GM19372 (cell line): ENCODE data around the gene NXN.
"Not testable (repeated sequence)": the region's sequence is repeated elsewhere in the genome, so short reads cannot be mapped to it uniquely, and the experiment has no call there.

Experiments
- ATAC-seq: cut with Tn5 transposase; IDR thresholded peaks from one replicate; pipeline ENCODE4 v1.9.1; 2021; ENCODE audit warnings: mild to moderate bottlenecking, low read depth, moderate library complexity; ENCODE audit not compliant: unreplicated experiment

NXN gene

DNA sequence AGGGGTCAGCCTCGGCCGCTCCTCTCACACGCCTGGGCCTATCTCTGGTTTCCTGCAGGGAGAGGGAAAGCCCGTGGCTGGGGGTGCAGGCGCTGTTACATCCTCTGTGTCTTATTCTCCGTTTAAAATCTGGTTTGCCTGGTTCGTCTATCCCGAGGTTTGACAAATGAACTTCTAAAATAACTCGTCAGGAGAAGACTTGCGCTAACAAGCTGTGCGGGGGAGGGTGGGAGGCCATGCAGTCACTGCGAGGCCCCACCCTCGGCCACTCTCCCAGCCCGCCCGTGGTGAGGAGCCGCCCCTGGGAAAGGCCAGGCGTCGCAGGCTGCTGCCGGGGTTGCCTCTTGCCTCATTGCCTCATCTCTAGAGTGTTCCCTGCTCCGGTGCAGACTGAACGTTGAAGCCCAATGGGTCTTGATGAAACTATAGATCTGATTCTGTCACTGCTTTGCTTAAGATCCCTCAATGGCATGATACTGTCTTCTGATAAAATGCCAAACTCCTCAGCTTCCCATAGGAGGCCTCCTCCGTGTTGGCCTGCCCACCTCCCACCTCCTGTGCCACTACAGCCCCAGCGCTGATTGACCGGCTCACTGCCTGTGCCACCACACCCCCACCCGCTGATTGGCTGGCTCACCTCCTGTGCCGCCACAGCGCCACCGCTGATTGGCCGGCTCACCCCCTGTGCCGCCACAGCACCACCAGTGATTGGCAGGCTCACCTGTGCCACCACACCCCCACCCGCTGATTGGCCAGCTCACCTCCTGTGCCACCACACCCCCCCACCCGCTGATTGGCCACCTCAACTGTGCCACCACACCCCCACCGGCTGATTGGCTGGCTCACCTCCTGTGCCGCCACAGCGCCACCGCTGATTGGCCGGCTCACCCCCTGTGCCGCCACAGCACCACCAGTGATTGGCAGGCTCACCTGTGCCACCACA lies 189.4 kb downstream of the NXN start:
- ATAC-seq: not testable (repeated sequence)

DNA sequence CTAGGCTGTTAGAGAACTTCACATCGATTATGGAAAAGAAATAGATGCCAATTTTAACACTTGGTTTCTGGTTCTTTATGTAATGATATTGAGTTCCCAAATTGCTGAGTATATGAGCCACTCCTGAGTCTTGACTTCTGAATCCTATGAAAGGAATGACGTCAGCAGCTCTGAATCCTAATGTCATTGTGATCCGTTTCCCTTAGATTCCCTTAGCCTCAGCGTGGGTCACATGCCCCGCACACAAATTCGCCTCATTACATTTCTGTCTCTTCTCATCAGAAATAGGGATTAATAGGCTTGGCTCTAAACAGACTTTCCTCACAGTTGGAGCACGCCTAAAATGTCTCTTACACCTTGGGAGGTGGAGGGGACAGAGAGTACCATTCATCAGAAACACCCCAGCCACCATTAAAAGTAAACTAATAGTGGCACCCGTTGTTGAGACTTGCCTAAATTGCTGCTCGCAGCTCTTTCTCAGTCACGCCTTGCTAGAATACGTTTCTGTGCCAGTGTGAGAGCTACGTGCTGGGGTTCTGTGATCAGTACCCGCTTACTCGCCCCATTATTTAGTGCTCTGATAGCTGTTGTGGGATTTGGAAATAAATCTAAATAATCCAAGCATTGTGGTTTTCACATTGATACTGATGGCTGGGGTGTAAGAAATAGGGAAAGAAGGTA lies 190.3 kb downstream of the NXN start:
- no peak for ATAC-seq

DNA sequence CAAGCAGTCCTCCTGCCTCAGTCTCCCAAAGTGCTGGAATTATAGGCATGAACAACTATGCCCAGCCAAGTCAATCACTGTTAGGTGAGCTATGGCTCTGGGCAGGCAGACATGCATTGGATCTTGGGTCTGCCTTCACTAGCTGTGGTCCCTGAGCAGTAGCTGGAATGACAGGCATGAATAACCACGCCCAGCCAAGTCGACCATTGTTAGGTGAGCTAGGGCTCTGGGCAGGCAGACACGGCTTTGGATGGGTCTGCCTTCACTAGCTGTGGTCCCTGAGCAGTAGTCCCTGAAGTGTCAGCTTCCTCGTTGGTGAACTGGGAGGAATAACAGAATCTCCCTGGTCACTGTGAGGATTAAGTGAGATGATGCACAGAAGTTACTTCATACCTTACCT lies 191.0 kb downstream of the NXN start:
- no peak for ATAC-seq

DNA sequence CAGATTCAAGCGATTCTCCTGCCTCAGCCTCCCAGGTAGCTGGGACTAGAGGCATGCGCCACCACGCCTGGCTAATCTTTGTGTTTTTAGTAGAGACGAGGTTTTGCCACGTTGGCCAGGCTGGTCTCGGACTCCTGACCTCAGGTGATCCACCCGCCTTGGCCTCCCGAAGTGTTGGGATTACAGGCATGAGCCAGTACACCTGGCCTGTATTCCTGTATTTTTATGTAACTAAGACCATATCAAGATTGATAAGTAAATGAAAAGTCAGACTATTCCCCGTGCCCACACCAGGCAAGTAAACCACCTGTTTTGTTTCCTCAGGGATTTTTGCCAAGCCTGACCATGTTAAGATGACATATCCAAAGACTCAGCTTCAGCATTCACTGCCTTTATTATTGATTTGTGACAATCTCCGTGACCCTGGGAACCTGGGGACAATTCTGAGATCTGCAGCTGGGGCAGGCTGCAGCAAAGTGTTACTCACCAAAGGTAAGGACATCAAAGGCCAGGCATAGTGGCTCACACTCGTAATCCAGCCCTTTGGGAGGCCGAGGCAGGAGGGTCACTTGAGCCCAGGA lies 191.8 kb downstream of the NXN start:
- ATAC-seq: no peak

DNA sequence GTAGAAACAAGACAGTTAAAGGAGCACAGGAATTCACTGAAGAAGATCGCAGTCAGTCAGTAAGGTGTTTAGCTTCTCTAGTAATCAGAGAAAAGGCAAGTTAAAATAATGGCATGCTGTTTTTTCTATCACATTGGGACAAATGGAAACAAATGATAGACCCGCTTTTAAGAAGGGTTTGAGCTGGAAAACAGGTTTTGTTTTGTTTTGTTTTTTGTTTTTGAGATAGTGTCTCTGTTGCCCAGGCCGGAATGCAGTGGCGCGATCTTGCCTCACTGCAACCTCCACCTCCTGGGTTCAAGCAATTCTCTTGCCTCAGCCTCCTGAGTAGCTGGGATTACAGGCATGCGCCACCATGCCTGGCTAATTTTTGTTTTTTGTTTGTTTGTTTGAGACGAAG lies 193.7 kb downstream of the NXN start:
- ATAC-seq: not testable (repeated sequence)

DNA sequence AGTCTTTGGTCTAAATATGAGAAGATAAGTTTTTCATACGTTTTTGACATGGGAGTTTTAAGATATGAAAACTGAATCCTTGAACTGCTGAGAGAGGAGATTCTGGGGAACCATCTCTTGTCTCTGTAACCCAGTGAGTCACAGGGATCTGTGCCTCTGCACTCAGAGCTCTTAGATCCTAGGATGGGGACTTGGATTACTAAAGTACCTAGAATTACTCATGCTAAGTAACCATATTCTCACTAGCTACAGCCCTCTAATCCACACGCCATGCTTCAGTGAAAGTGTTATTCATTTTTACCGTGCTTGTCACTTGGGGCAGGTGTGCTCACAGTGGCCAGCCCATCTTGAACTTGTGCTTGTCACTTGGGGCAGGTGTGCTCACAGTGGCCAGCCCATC lies 195.4 kb downstream of the NXN start:
- no peak for ATAC-seq

DNA sequence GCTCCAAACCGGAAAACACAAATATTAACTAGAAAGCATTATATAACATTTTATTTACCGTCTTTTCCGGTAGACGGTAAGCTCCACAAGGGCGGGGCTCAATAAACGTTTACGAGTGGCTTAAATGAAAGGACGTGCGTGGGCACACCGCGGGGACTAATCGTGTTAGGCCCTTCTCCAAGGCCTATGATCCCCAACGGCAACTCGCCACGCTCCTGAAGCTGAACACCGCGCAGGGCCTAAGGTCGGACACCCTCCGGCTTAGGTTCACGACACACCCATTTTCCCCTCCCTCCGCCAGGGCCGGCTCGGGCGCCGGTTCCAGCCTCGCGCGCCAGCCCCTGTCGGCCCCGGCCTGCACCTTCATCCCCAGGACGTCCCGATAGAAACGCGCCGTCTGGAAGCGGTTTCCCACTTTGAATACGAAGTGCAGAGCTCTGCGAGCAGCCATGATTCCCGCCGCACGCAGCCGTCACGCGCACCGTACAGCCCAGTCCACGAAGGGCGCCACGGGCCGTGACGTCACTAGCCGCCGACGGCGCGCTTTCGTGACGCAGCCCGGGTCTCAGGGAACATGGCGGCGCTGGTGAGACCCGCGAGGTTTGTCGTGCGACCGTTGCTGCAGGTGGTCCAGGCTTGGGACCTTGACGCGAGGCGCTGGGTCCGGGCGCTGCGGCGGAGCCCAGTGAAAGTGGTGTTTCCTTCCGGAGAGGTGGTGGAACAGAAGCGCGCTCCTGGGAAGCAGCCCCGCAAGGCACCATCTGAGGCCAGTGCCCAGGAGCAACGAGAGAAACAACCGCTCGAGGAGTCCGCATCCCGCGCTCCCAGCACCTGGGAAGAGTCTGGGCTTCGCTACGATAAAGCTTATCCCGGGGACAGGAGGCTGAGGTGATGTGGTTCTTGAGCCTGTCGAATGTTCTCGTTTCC lies 197.5 kb downstream of the NXN start, which contains the start of the genes GLOD4 and MRM3:
Gene GLOD4, minus strand, starts transcription at position 476 of the 927 bp plus-strand sequence. Its CDS starts 25 bp downstream, at position 451.
Gene MRM3, plus strand, starts transcription at position 549 of the 927 bp plus-strand sequence. Its CDS starts 26 bp downstream, at position 575.
- ATAC-seq: peak; percentile 94

DNA sequence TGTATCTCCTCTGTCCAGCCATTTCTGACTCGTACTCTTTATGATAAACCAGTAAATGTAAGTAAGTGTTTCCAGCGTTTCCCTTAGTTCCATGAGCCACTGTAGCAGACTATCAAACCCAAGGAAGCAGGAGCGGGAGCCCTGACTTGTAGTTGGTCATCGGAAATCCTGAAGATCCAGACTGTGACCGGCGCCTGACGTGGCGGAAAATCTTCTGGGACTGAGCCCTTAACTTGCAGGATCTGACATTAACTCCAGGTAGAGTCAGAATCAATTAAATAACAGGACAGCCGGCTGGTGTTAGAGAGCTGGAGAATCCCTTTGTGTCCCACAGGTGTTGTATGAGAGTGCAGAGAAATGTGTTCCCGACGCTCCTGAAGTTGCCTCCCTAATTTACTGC lies 201.5 kb downstream of the NXN start:
- no peak for ATAC-seq

DNA sequence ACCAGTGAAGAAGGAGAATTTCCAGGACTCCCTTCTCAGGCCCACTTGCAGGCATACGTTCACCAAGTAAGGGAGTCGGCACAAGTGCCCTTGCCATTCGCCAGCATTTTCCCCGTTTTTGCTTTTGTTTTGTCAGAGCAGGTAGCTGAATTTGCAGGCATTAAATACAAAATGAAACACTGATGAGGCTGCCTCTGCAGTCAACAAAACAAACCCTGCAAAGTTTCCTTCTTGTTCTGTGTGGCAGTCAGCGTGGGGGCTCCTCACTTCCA lies 205.3 kb downstream of the NXN start:
- no peak for ATAC-seq

DNA sequence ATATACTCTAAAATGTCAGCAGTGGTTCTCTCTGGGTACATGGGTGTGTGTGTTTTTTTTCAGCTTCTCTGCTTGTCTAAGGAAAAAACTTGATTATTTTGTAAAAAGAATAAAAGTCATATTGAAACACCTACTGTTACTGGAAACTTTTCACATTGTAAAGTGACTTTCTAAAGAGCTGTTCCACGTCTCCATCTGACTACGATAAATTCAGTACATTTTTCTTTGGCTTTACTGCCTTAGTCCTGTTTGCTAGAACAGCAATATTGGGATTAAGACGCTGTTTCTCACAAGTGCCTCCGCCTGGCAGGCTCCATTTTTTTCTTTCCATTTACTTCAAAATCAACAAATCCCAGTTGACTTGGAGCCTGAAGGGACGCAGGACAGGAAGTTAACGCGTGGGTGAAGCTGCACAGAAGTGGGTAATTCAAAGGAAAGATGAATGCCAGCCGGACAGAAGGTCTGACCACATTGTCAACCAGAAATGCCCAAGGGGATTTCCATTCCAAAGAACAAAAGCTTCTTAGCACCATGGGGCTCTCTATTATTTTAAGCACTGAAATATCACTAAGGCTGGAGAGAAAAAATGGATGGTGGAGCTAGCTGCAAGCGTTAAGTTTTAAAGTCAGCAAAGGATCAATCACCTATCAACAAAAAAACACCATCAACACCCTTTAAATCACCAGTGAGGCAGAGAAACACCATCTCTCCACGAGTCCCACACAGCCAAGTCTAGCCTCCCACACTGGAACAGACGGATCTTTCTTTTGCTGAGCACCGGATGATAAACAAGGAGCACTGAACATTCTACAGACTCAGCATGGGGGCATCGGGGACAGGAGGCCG lies 205.9 kb downstream of the NXN start:
- no peak for ATAC-seq

DNA sequence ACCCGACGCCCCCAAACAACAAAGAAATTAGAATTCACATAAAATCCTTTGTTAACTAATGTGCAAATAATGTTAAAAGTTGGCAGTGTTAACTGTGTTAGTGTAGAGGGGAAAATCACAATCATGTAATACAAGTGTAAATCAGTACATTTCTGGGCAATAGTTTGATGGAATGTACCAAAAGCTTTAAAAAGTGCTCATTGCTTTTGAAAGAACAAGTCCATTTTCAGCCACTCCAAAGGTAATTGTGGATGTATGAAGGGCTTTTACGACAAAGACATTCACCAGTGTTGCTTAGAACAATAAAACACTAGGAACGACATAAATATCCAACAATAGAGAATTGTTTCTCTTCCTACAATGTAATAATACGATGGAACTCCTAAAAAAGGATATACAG lies 206.6 kb downstream of the NXN start:
- no peak for ATAC-seq

DNA sequence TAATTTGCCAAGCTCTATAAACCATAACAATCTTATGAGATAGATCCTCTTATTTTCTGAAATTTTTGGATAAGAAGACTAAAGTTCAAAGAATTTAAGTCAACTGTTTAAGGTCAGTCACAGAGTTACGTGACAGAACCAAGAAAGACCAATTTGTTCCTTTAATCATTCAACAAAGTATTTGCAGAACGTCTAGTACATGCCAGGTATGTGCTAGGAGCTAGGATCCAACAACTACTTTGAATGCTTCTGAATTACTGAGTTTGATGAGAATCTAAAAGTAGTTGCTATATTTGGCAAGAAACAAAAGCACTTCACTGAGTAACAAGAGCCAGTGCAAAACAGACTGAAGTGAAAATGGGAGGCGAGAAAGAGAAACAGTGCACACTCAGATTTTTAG lies 212.5 kb downstream of the NXN start:
- no peak for ATAC-seq

DNA sequence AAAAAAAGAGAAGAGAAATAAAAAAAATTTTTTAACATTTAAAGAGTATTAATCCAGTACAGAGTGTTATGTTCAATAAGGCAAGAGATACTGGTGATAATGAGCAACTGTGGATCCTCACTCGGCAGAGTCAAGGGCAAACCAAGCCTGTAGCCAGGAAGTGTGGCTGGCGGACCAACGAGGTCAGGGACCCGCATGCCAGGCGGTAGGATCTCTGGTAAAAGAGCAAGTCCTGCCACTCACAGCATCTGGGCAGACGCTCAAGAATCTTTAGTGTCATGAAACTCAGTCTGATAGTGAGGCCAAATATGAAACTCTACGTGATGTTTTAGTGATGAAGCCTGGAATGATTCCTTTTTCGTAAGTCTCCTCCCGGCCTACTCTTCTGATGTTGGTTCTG lies 219.2 kb downstream of the NXN start:
- no peak for ATAC-seq

DNA sequence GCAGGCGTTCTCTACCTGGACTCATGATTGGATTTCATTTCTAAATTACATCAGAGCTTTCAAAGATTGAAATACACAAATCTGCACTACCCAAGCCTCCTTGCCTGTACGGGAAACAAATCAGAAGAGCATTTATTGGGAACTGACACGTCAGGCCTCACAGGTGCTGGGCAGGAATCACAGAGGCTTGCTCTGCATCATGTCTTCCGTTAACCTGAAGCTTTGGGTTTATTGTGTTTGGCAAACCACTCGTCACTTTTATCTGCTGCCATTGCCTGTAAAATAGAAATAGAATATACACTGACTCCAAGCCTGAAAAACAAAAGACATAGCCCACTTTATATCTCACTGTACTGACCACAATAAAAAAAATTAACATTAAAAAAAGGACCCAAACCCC lies 219.6 kb downstream of the NXN start:
- no peak for ATAC-seq

DNA sequence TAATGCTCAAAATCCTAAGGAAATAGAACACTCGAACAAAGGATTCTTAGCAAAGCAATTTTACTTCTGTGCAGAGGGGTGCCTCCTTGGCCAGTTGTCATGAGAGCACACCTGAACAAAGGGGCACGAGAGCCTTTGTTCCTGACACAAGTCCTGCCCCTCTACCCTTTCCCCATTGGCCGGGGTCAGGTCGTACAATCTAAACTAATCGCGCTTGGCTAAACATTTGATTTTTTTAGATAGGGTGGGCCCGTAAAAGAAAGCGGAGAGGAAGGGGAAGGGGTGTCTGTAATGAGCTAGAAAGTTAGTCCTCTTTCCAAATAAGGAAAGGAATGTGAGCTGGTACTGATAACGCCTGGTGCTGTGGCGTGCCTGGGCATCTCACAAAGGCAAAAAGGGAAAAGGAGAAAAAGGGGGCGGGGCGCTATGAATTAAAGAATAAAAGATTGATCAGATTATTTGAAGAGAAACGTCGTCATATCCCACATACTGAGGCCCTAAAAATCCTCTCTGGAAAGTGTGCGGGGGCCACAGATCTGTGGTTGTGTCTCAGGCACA lies 223.5 kb downstream of the NXN start:
- not testable (repeated sequence) for ATAC-seq

DNA sequence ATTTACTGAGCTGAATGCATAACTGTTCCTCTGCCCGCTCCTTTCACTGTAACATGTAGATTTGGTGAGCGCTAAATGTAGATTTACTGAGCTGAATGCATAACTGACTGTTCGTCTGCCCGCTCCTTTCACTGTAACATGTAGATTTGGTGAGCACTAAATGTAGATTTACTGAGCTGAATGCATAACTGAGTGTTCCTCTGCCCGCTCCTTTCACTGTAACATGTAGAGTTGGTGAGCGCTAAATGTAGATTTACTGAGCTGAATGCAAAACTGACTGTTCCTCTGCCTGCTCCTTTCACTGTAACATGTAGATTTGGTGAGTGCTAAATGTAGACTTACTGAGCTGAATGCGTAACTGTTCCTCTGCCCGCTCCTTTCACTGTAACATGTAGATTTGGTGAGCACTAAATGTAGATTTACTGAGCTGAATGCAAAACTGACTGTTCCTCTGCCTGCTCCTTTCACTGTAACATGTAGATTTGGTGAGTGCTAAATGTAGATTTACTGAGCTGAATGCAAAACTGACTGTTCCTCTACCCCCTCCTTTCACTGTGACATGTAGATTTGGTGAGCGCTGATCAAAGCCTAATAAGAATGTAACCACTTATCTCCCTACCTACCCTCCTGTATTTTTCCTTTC lies 224.1 kb downstream of the NXN start:
- ATAC-seq: not testable (repeated sequence)

DNA sequence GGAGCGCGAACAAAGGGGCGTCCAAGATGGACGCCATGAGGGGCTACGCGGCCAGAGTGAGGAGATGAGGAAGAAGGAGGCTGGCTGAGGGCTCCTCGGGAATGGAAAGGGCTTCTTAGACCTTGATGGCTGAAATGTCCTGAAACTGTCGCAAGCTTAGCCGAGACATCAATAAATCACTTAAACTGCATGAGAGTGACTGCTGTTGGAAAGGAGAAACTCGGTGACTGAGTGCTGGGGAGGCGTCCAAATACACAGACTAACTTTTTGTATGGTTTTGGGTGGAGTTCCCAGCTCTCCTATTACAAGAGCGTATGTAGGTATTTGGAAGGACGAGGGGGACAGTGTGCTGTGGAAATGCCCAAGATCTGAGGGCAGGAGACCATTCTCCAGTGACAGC lies 226.2 kb downstream of the NXN start:
- no peak for ATAC-seq

DNA sequence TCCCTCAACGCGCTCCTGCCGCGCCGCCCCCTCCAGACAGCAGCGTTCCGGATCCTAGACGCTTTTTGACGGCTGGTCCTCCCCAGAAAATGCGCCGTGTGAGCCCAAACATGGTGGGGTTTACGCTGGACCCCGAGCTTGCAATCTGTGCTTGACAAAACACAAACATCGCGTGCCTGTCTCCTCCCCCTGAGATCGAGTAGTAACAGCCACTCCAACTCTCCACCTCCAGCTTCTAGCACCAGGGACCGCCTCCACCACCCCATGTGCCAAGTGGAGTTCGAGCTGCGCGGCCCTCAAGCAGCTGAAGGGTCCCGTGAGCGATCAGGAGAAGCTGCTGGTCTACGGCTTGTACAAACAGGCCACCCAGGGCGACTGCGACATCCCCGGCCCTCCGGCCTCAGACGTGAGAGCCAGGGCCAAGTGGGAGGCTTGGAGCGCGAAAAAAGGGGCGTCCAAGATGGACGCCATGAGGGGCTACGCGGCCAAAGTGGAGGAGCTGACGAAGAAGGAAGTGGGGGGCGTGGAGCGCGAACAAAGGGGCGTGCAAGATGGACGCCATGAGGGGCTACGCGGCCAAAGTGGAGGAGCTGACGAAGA lies 226.9 kb downstream of the NXN start:
- peak; percentile 3 for ATAC-seq
